Esophagus muscularis mucosa (tissue), 4 donors: ENCODE data around the gene WDR20. TPM values are rescaled to one million over a fixed set of nuclear protein-coding genes. Genes with fewer than 3 reads are reported as not detected.

Experiments used
- DNase-seq: peaks from one replicate; pipeline ENCODE4 v3.0.0-alpha.2; 2017; ENCODE audit errors: extremely low spot score
- H3K27ac ChIP-seq, 4 donors: fragments of 200-600 bp; sonication (generic); replicated peaks in 1 of 4; 1 replicate in 3 of 4; 2 replicates in 1 of 4; pipeline ENCODE4 v1.5.1; 2016 to 2019; ENCODE audit warnings: mild to moderate bottlenecking in 1 of 4
- H3K27me3 ChIP-seq, 4 donors: fragments of 200-600 bp; sonication (generic); one replicate each; pipeline versions ENCODE4 v1.5.1 to v1.6.0; 2016 to 2019
- H3K36me3 ChIP-seq, 4 donors: fragments of 200-600 bp; sonication (generic); one replicate each; pipeline ENCODE4 v1.5.1; 2016 to 2019
- H3K4me1 ChIP-seq, 4 donors: fragments of 200-600 bp; sonication (generic); one replicate each; pipeline ENCODE4 v1.5.1; 2016 to 2019
- H3K4me3 ChIP-seq, 4 donors: fragments of 200-600 bp; sonication (generic); 1 replicate in 2 of 4; 2 replicates in 2 of 4; pipeline ENCODE4 v1.5.1; 2016 to 2019; ENCODE audit warnings: mild to moderate bottlenecking in 4 of 4, moderate library complexity in 1 of 4
- H3K9me3 ChIP-seq, 4 donors: fragments of 200-600 bp; sonication (generic); 1 replicate in 3 of 4; 2 replicates in 1 of 4; pipeline ENCODE4 v1.5.1; 2016 to 2019
- EP300 ChIP-seq: sonication (generic); formaldehyde crosslinking; IDR thresholded peaks from one replicate; pipeline ENCODE4 v1.6.1; 2017; ENCODE audit warnings: antibody characterized with exemption
- POLR2A ChIP-seq: fragments of 450-650 bp; IDR thresholded peaks from one replicate; pipeline ENCODE4 v1.6.1; 2017; ENCODE audit warnings: antibody characterized with exemption, moderate library complexity, mild to moderate bottlenecking, low read depth
- POLR2AphosphoS5 ChIP-seq, 2 donors: sonication (generic); formaldehyde crosslinking; IDR thresholded peaks; one replicate each; pipeline ENCODE4 v1.6.1; 2017; ENCODE audit warnings: antibody characterized with exemption in 2 of 2
- WGBS: methylation state at CpG from one replicate; pipeline ENCODE4 v1.1.5; 2018; 5-methylcytosine and 5-hydroxymethylcytosine counted together
- intact Hi-C: fragments of 100-400 bp; cut with DNase I; formaldehyde crosslinking; loops from one replicate; pipeline ENCODE4 v1.15.1; 2023
- total RNA-seq, 4 donors: library from RNA; depleted of rRNA; stranded (reverse); fragments of >200 nt; gene quantifications; one replicate each; pipeline versions ENCODE4 v1.1.0 to v1.2.1, GENCODE V29; 2016
- TF ChIP-seq, protein P1 (sequence below), 3 experiments: fragments of 200-600 bp in 2 of 3; fragments of 450-650 bp in 1 of 3; sonication (generic) in 2 of 3; IDR thresholded peaks; one replicate each; pipeline ENCODE4 v1.5.1; 2017 to 2019; ENCODE audit warnings: antibody characterized with exemption in 3 of 3, mild to moderate bottlenecking in 2 of 3, moderate library complexity in 1 of 3

Gene WDR20
- total RNA-seq, 4 donors from 2014 or later: 16.6 to 26.6 (median 22.3) TPM

DNA sequence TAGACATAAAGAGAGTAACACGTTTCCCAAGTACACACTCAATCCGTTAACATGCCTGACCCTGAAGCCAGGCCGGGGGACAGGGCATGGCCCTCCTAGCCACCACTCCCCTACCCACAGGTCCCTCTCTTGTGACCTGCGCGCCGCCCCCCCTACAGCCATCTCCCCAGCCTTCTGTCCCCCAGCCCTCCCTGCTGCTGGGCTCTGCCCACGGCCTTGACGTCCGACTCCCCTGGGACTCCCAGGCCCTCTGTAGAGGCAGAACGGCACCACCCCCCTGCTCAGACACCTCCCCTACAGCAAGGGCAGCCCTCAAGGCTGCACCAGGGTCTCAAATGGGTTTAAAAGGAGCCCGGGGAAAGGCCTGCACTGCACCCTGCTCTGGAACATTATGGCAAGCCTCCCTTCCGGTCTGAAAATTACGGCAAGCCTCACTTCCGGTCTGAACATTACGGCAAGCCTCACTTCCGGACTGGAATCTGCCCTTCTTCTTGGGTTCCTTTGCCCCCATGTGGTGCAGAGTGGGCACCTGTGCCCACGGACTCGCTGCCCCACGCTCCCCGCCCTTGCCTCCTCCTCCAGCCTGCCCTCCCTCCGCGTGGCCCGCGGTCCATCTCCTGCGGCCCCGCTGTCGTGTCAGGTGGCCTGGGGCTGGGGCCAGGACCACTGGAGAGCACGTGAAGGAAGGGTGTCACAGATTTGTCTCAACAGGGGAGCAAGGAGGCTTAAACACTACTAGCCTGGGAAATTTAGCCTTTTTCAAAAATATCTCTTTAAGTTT, 87.7 kb downstream of the WDR20 start:
- Histone ChIP-seq H3K36me3 (peaks cover 10 to 56% (median 36%) of the 10 kb centered on the region in 4 donors), H3K9me3 (no peaks in the 10 kb centered on the region), H3K4me1 (no peaks in the 10 kb centered on the region), H3K27me3 (no peaks in the 10 kb centered on the region), H3K4me3 (no peak overlapping the region), H3K27ac (no peak overlapping the region)
- TF ChIP-seq POLR2AphosphoS5 (IDR thresholded peaks at IDR 0.05) (no peak), POLR2A (no peak), EP300 (no peak)
- TF ChIP-seq, protein P1, sequence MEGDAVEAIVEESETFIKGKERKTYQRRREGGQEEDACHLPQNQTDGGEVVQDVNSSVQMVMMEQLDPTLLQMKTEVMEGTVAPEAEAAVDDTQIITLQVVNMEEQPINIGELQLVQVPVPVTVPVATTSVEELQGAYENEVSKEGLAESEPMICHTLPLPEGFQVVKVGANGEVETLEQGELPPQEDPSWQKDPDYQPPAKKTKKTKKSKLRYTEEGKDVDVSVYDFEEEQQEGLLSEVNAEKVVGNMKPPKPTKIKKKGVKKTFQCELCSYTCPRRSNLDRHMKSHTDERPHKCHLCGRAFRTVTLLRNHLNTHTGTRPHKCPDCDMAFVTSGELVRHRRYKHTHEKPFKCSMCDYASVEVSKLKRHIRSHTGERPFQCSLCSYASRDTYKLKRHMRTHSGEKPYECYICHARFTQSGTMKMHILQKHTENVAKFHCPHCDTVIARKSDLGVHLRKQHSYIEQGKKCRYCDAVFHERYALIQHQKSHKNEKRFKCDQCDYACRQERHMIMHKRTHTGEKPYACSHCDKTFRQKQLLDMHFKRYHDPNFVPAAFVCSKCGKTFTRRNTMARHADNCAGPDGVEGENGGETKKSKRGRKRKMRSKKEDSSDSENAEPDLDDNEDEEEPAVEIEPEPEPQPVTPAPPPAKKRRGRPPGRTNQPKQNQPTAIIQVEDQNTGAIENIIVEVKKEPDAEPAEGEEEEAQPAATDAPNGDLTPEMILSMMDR (IDR thresholded peaks at IDR 0.05): no peak
- DNase-seq: no peak
- 80% methylated on average over 21 of the region's 28 CpGs for WGBS
- intact Hi-C loops: no loop called here

- intact Hi-C loops: no loop called here
- H3K27me3 ChIP-seq: no peaks in the 10 kb centered on the region
- H3K9me3 ChIP-seq: no peaks in the 10 kb centered on the region
- no peaks in the 10 kb centered on the region for H3K4me1 ChIP-seq
- DNase-seq: no peak
- TF ChIP-seq EP300: no peak
- TF ChIP-seq, protein P1 (IDR thresholded peaks at IDR 0.05): no peak
- no peak for TF ChIP-seq POLR2A
- no peak for TF ChIP-seq POLR2AphosphoS5 (IDR thresholded peaks at IDR 0.05)
- peaks cover 4 to 54% (median 35%) of the 10 kb centered on the region in 4 donors for H3K36me3 ChIP-seq
- 95% methylated on average over 21 of the region's 43 CpGs for WGBS
- H3K27ac ChIP-seq: no peak overlapping the region
- H3K4me3 ChIP-seq: no peak overlapping the region
Observed at GRCh38 chr14:102229071-102229738, 89.5 kb downstream of the WDR20 start.

GRCh38 chr14:102229739-102230092, 90.0 kb downstream of the WDR20 start:
- no peaks in the 10 kb centered on the region for H3K27me3 ChIP-seq
- H3K27ac ChIP-seq: no peak overlapping the region
- H3K4me1 ChIP-seq: peaks cover 0 to 3% (median 0%) of the 10 kb centered on the region in 4 donors
- no peaks in the 10 kb centered on the region for H3K9me3 ChIP-seq
- no peak overlapping the region for H3K4me3 ChIP-seq
- no peak for DNase-seq
- TF ChIP-seq POLR2AphosphoS5 (IDR thresholded peaks at IDR 0.05) (no peak), EP300 (no peak), POLR2A (no peak)
- TF ChIP-seq, protein P1 (IDR thresholded peaks at IDR 0.05): no peak
- peaks cover 4 to 49% (median 35%) of the 10 kb centered on the region in 4 donors for H3K36me3 ChIP-seq
- WGBS: 88% methylated on average over 8 of the region's 9 CpGs
- intact Hi-C loops: no loop called here

DNA sequence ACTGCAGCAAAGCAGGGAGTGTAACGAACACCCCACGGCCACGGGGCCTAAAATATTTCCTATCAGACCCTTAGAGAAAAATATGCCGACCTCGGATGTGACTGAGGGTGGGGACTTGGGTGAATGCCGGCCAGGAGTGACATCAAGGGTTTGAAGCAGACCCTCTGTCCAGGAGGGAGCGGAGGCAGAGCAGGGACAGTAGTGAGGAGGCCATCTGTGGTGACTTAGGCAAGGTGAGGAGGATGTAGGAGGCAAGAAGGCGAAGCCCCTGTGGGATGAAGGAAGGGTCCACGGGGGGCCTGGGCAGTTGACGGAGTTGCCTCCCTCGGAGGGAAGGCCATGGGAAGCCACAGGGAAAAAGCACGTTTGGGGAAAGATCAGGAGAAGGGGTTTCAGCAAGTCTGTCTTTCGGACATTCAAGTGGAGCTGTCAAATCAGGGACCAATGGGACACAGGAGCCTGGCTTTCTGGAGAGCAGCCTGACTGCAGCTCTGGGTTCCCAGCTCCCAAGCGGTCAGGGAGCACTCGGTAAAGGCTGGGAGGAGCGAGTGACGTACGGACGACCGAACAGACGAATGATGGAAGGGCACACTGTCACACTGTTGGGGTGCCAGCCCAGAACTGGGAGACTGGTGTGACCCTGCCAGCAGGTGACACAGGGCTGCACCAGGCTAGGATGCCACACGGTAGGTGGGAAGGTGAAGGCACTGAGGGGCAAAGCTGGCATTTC, 90.9 kb downstream of the WDR20 start:
- 88% methylated on average over 22 of the region's 22 CpGs for WGBS
- no peaks in the 10 kb centered on the region for H3K27me3 ChIP-seq
- H3K27ac ChIP-seq: no peak overlapping the region
- H3K4me3 ChIP-seq: no peak overlapping the region
- peaks cover 4 to 47% (median 35%) of the 10 kb centered on the region in 4 donors for H3K36me3 ChIP-seq
- H3K4me1 ChIP-seq: peaks cover 6 to 13% (median 9%) of the 10 kb centered on the region in 4 donors
- TF ChIP-seq, protein P1 (IDR thresholded peaks at IDR 0.05): no peak
- TF ChIP-seq POLR2AphosphoS5 (IDR thresholded peaks at IDR 0.05) (no peak), POLR2A (no peak), EP300 (no peak)
- intact Hi-C loops: no loop called here
- H3K9me3 ChIP-seq: no peaks in the 10 kb centered on the region
- DNase-seq: no peak
